GM21529 (cell line): ENCODE measurements around the gene ZGPAT.
"Not testable (repeated sequence)": the region's sequence is repeated elsewhere in the genome, so short reads cannot be mapped to it uniquely, and the experiment has no call there.

ENCODE experiments used
- ATAC-seq: cut with Tn5 transposase; IDR thresholded peaks from one replicate; pipeline ENCODE4 v1.9.1; 2021; ENCODE audit not compliant: unreplicated experiment

The ZGPAT gene, protein sequence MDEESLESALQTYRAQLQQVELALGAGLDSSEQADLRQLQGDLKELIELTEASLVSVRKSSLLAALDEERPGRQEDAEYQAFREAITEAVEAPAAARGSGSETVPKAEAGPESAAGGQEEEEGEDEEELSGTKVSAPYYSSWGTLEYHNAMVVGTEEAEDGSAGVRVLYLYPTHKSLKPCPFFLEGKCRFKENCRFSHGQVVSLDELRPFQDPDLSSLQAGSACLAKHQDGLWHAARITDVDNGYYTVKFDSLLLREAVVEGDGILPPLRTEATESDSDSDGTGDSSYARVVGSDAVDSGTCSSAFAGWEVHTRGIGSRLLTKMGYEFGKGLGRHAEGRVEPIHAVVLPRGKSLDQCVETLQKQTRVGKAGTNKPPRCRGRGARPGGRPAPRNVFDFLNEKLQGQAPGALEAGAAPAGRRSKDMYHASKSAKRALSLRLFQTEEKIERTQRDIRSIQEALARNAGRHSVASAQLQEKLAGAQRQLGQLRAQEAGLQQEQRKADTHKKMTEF

DNA sequence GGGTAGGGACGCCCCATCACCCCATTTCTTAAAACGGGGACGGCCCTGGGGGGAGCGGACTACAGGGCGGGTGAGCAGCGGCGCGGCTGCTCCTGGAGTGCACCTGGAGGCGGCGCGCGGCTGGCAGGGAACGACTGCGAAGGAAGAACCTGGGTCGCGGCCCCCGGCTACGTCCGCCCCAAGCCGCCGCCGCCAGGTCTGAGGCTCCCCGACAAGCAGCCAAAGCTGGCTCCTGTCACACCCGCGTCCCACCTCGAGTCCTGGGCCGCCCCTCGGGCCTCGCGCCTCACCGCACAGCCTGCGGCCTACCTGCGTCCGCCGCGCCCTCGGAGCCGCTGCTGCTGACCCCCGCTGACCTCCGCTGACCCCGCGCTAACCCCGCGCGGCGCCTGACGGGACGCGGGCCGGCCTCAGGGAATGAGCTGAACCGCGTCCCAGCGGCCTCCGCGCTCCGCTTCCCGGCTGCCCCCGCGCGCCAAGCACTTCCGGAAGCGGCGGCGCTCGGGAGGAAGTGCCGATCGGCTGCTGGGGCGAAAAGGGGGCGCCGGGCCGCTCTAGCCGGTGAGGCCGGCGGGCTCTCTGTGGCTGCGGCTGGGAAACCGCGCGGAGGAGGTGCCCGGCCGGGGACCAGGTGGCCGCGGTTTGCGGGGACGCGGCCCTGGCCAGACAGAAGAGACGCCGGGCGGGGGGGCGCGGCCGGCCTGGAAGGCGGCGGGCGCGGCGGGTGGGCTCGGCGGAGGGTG, at the start of gene ZGPAT, which contains the start of gene ARFRP1:
Gene ZGPAT, plus strand, starts transcription at position 482 of the 743 bp plus-strand sequence. CDS start 542 bp downstream, outside the sequence.
Gene ARFRP1, minus strand, starts transcription at position 419 of the 743 bp plus-strand sequence. CDS start 885 bp downstream, outside the sequence.
- peak; percentile 68 for ATAC-seq

DNA sequence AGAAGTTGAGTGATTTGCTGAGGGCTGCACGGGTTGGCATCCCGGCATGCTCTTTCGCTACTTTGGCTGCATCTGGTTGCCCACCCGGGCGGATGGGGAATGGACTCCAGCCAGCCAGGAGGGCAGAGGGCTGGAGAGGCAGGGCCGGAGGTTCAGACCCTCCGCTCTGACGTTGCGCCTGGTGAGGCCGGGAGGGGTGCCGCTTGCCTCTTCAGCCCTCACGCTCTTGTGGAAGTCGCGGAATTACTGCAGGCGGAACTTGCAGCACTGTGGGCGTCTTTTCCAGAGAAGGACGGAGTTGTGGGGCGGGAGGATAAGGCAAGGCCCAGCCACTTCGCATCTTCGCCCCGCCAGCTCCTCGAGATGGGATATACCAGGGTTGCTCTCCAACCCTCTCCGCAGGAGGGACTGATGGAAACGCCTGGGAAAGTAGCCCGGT, 49.1 kb upstream of the ZGPAT start:
- peak; percentile 21 for ATAC-seq

DNA sequence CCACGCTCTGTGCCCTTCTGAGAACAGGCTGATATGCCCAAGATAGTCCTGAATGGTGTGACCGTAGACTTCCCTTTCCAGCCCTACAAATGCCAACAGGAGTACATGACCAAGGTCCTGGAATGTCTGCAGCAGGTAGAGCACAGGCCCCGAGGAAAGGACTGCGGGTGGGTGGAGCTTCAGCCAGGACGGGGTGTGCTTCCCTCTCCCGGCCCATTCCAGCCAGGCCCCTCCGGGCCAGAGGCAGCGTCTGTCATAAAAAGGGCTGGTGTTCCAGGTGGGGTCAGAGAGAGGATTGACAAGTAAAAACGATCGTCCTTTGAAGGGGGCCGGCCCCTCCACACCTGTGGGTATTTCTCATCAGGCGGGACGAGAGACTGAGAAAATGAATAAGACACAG, 48.5 kb upstream of the ZGPAT start:
- no peak for ATAC-seq

DNA sequence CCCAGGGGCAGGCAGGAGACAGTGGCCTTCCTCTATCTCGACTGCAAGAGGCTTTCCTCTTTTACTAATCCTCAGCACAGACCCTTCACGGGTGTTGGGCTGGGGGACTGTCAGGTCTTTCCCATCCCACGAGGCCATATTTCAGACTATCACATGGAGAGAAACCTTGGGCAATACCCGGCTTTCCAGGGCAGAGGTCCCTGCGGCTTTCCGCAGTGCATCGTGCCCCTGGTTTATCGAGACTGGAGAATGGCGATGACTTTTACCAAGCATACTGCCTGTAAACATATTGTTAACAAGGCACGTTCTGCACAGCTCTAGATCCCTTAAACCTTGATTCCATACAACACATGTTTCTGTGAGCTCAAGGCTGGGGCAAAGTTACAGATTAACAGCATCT, 47.7 kb upstream of the ZGPAT start:
- not testable (repeated sequence) for ATAC-seq

DNA sequence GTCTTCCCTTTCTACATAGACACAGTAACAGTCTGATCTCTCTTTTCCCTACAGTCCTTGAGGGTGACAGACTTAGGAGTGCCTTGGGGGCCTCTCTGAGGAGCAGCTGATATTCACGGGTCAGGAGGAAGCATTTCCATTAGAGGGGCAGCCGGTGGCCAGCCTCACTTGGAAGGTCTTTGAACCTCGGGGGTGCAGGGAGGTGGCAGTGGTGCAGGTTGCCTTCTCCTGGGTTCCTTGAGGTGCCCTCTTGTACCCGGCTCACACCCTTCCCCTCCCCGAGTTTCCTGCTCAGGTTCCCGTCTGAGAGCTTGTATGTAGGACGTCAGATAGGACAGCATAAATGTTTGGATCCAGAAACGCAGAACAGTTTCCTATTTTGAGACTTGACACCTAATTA, 47.2 kb upstream of the ZGPAT start:
- ATAC-seq = no peak

DNA sequence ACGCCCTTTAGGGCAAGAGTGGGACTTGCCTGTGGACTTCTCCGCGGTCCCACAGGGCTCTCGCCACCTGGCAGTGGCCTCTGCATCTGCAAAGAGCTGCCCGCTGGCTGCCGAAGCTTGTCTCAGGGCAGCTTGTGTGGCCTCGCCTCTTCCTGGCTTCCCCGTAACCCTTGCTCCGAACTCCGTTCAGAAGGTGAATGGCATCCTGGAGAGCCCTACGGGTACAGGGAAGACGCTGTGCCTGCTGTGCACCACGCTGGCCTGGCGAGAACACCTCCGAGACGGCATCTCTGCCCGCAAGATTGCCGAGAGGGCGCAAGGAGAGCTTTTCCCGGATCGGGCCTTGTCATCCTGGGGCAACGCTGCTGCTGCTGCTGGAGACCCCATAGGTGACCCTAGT, 46.7 kb upstream of the ZGPAT start:
- no peak for ATAC-seq

DNA sequence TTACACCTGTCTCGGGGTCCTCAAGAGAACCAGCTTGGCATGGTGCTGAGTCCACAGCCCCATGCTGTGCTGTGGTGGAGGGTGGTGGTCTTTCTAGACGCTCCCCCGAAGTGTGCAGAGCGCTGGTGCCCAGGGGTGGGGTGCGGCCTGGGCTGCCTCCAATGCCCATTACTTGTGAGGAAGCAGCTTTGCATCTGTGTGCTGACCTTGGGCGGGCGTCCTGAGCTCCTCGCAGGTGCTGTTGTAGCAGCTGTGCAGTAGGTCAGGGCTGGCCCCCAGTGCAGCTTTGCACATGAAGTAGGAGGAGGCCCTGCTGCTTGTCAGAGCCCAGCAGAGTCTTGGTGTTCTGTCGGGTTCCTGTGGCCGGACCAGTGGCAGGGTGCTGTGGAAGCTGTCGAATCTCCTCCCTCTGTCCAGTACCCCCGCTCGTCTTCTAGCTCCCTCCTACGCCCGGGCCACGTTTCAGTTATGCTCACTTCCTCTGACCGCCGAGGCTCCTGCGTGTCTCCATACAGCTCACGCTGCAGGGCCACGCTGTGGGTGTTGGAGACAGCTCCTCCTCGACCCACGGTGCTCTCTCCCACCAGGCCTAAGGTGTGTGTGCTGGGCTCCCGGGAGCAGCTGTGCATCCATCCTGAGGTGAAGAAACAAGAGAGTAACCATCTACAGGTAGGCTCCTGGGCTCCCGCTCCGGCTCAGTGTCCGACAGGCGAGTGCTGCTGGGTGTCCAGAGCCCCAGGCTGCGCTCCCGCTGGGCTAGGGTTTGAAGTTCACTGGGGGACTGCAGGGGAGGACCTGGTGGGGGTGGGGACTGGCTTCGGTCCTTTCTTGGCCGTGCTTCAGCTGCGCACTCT, 45.7 kb upstream of the ZGPAT start:
- no peak for ATAC-seq

DNA sequence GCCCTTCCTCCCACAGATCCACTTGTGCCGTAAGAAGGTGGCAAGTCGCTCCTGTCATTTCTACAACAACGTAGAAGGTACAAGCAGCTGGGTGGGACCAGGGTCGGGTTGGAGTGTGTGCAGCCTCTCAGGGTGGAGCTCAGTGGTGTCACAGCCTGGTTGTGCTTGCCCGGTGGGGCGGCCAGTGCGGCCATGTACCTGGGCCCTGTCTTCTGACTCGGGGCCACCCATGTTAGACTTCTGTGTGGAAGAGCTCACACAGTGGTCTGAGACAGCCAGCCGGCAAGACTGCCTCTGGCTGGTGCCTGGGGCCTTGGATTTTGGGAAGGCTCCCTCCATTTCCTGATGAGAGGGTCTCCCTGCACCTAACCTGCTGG, 45.0 kb upstream of the ZGPAT start:
- ATAC-seq = no peak

DNA sequence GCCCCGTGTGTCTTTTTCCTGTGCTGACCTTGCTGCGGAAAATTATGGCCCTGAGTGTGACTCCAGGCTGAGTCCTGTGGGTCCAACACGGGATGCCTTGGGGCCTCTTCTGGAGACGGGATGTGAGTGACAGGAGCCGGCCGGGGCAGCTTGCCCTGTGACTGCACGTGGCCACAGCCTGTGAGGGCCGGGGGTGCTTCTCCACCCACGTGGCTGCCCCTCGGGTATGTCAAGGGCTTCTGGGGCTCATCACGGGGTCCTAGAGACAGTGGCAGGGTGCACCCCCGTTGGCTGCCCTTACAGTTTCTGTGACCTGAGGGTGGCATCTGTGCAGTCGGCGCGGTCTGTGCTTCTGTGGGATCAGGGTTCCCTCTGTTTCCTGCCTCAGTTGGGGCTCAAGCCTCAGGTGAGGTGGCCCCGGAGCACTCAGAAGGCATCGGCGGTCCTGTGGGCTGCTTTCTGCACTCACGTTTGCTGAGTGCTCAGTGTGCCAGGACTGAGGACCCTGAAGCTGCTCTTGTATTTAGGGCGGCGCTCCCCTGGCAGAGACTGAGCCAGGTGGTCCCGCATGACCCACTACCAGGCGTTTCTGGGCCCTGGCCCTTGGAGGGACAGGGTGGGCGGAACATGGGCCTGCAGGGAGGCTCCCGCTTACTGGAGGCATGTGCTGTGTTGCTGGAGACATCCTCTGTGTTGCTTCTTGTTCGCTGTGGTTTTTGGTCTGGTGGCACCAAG, 44.3 kb upstream of the ZGPAT start:
- no peak for ATAC-seq

DNA sequence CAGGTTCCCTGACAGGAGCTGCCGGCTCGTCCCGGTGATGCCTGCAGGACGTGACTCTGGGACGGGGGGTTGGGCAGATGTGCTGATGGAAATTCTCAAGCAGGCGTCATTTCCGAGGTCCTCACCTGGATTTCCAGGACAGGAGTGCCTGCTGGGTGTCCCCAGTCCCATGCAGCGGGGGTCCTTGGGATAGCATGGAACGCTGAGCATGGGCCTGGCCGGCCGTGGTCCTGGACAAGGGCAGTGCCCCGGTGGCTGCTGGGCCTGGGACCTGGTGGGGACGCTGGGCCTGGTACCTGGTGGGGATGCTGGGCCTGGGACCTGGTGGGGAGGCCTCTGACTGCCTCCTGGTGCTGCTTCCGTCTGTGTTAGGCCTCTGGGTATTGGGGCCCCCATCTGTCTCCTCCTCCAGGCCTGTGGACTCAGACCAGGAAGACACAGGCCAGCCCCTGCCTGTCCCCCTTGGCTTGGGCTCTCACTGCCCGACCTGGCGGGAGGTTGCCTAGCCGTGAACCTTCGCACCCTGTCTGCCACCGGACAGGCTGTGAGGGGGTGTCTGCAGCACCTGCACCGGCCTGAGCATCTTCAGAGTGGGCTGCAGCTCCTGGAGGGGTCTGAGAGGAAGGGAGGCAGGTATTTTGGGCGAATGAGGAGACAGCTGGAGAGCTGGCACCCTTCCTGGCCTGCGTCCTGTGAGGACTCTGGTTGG, 43.5 kb upstream of the ZGPAT start:
- ATAC-seq = no peak

DNA sequence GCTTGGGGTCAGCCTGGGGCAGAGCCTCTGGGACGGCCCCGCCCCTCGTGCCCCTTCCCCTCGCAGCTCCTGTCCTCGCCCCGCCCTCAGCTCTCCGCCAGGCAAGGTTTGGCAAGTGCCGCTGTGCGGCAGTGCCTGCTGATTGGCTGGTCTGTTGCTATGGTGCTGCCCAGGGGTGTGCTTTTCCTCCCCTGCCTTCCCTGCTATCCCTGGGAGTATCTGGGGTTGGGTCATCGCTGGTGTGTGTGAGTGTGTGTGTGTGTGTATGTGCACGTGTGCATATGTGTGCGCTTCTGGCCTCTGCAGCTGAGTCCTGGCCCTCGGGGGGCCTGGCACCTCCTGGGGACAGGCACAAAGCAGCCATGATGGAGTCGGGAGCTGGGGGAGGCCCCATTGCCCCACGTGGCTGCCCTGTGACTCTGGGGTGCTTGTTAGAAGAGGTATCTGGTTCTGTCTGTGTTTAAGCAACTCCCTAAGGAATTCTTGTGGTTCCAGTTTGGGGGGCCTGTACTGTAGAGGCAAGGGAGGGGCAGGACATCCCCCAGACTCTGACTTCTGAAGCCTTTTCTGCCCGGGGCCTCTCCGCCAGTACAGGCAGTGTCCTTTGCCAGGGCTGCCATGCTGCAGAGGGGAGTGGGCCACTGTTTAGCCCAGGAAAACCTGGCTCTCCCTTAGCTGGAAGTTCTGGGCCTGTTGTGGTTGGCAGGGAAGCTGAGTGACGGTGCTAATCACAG, 42.8 kb upstream of the ZGPAT start:
- ATAC-seq = no peak

DNA sequence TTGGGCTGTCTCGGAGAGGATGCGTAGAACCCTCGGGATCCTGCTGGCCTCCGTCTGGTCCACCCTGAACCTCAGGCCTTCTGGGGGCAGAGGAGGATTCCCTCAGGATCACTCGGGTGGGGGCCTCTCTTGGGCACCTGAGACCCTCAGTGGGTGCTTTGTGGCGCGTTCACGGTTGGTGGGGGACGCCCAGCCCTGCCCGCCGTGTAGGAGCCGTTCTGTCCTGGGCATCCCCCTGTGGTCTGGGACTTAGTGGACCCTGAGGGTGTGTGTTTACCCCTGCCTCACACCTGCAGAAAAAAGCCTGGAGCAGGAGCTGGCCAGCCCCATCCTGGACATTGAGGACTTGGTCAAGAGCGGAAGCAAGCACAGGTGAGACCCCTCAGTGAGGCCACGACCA, 42.1 kb upstream of the ZGPAT start:
- ATAC-seq = no peak

DNA sequence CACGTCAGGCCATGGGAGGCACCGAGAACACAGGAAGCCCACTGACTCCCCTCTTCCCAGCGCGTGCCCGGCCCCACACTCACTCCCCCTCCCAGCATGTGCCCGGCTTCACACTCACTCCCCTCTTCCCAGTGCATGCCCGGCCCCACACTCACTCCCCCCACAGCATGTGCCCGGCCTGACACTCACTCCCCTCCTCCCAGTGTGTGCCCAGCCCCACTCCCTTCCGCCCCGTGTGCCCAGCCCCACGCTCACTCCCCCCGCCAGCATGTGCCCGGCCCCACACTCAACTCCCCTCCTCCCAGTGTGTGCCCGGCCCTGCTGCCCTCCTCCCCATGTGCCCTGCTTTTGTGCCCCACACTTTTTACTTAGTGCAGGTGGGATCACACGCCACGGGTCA, 40.0 kb upstream of the ZGPAT start:
- no peak for ATAC-seq

DNA sequence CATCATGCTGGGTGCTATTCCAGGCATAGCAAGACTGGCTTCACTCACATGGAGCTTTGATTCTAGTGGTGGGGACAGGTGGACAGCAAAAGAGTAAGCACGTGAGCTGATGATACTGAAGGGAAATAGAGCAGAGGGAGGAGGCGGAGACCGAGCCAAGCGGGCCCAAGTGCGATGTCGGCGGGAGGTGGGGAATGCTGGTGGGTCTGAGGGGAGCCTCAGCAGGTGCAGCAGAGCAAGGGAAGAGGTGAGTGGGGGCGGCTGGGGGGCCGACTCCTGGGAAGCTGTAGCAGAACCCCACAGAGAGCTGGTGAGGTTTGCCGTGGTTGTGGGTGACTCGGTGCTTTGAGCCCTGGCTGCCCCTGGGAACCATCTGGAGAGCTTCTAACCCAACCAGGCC, 39.5 kb upstream of the ZGPAT start:
- ATAC-seq = no peak

DNA sequence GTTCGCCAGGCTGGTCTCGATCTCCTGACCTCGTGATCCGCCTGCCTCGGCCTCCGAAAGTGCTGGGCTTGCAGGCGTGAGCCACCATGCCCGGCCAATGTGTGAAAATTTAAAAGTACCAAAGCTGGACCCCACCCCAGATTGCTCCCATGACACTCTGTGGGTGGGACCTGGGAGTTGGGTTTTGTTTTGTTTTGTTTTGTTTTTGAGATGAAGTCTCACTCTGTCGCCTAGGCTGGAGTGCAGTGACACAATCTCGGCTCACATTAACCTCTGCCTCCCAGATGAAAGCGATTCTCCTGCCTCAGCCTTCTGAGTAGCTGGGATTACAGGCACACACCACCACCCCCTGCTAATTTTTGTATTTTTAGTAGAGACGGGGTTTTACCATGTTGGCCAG, 36.1 kb upstream of the ZGPAT start:
- ATAC-seq = not testable (repeated sequence)

DNA sequence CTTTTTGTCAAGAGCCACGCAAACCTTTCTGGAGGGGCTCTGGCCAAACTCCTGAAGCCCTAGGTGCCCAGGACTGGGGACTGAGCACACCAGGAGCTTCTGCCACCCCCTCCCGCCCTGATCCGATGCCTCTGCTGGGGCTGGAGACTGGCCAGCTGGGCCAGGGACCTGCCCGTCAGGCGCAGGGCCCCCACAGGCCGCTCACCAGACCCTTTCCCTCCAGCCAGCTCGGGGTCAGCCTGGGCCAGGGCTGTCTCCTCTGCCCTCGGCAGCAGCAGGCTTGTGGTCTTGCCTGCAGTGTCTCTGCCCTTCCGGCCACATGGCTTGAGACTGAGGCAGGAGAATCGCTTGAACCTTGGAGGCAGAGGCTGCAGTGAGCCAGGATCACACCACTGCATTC, 35.2 kb upstream of the ZGPAT start:
- no peak for ATAC-seq

DNA sequence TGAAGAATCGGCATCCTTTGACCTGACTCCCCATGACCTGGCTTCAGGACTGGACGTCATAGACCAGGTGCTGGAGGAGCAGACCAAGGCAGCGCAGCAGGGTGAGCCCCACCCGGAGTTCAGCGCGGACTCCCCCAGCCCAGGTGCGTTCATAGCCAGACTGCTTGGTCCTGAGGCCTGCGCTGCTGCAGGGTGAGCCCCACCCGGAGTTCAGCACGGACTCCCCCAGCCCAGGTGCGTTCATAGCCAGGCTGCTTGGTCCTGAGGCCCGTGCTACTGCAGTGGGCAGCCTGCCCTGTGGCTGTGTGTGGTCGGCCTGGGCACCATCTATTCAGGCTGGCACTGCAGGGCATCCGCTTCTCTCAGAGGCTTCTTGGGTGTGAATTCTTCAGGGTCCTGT, 33.9 kb upstream of the ZGPAT start:
- no peak for ATAC-seq

DNA sequence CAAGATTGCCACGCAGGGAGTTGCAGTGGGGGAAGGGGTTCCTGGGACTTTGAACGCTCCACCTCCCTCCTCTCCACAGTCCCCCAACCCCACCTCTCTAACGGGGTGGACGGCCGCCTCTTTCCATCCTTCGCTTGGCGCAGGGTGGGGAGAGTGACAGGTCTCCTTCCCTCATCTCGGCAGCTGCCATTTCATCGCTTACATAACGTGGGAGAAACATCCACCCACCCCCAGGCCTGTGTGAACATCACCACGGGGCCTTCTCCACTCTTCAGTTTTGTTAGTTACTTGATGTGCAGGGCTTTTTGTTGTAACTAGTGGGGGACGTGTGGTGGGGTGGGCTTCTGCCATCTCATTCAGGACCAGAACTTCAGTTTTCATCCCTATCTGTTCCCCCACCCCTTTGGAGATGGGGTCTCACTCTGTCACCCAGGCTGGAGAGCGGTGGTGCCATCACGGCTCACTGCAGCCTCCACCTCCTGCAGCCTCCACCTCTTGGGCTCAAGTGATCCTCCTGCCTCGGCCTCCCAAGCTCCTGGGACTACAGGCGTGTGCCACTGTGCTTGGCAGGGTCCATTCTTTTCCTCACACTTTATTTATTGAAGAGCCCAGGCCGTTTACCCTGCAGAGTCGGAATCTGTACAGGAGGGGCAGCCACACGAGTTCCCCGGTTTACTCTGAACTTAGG, 32.0 kb upstream of the ZGPAT start:
- ATAC-seq = no peak

DNA sequence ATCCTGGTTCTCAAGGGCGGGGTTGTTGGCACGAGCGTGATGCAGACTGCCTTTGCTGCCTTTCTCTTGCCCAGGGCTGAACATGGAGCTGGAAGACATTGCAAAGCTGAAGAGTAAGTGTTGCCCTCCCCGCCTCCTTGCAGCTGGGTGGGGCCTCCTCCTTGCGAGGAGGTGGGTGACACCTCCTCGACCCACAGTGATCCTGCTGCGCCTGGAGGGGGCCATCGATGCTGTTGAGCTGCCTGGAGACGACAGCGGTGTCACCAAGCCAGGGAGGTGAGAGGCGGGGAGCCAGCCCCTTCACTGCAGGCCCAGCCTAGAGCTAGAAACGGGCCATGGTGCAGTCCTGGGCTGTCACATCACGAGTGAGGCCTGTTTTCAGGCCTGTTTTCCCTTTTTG, 29.8 kb upstream of the ZGPAT start:
- no peak for ATAC-seq
